GM19395 (cell line): ENCODE results near the gene BARHL1.

ENCODE experiments used
- ATAC-seq: cut with Tn5 transposase; IDR thresholded peaks from one replicate; pipeline ENCODE4 v1.9.1; 2021; ENCODE audit warnings: mild to moderate bottlenecking, moderate library complexity; ENCODE audit not compliant: unreplicated experiment

Gene BARHL1

GRCh38 chr9:132582276-132582785 lies at the start of gene BARHL1:
Gene BARHL1 (plus strand): TSS chr9:132582606. CDS start chr9:132582798, 192 bp downstream.
- ATAC-seq = no peak

- no peak for ATAC-seq
These were observed 47.6 kb upstream of the BARHL1 start for GRCh38 chr9:132534832-132535231.

GRCh38 chr9:132536124-132536523 lies 46.3 kb upstream of the BARHL1 start:
- ATAC-seq = no peak

GRCh38 chr9:132537352-132537751 lies 45.1 kb upstream of the BARHL1 start:
- no peak for ATAC-seq

GRCh38 chr9:132538071-132538470 lies 44.3 kb upstream of the BARHL1 start:
- ATAC-seq = no peak

GRCh38 chr9:132539096-132539495 lies 43.3 kb upstream of the BARHL1 start:
- ATAC-seq = no peak

- no peak for ATAC-seq
These were observed 41.4 kb upstream of the BARHL1 start for GRCh38 chr9:132541051-132541450.

GRCh38 chr9:132541870-132542830 lies 40.3 kb upstream of the BARHL1 start:
- no peak for ATAC-seq

GRCh38 chr9:132543251-132543650 lies 39.2 kb upstream of the BARHL1 start:
- no peak for ATAC-seq

GRCh38 chr9:132543960-132544359 lies 38.4 kb upstream of the BARHL1 start:
- ATAC-seq = no peak

- ATAC-seq = no peak
These were observed 36.8 kb upstream of the BARHL1 start for GRCh38 chr9:132545578-132545977.

GRCh38 chr9:132546148-132547051 lies 36.0 kb upstream of the BARHL1 start:
- no peak for ATAC-seq

GRCh38 chr9:132547052-132547431 lies 35.4 kb upstream of the BARHL1 start:
- no peak for ATAC-seq

- no peak for ATAC-seq
These were observed 35.0 kb upstream of the BARHL1 start for GRCh38 chr9:132547436-132547835.

GRCh38 chr9:132547976-132548730 lies 34.3 kb upstream of the BARHL1 start:
- ATAC-seq = no peak

GRCh38 chr9:132548751-132549640 lies 33.4 kb upstream of the BARHL1 start:
- ATAC-seq = no peak

- ATAC-seq = no peak
These were observed 30.9 kb upstream of the BARHL1 start for GRCh38 chr9:132551556-132551955.

GRCh38 chr9:132552041-132552440 lies 30.4 kb upstream of the BARHL1 start:
- no peak for ATAC-seq

GRCh38 chr9:132554755-132555154 lies 27.7 kb upstream of the BARHL1 start:
- ATAC-seq = no peak

GRCh38 chr9:132555528-132555927 lies 26.9 kb upstream of the BARHL1 start:
- ATAC-seq = no peak
